GM23338 (cell line): ENCODE measurements around the gene ESRRB. TPM values are rescaled to one million over a fixed set of nuclear protein-coding genes. Genes with fewer than 3 reads are reported as not detected.

Source experiments
- ATAC-seq: fragments of 200-7000 bp; cut with Tn5 transposase; 3 replicates; pipeline ENCODE4 v1.9.1; 2020
- DNase-seq: peaks from one replicate; pipeline ENCODE4 v3.0.0-alpha.2; 2015; ENCODE audit warnings: low spot score
- H2AFZ ChIP-seq: fragments of 200-600 bp; sonication (generic); 2 replicates; pipeline ENCODE4 v1.8.0; 2016; ENCODE audit warnings: antibody characterized with exemption, mild to moderate bottlenecking, moderate library complexity
- H3F3A ChIP-seq: fragments of 200-600 bp; sonication (generic); replicated peaks from 2 replicates; pipeline ENCODE4 v1.8.0; 2017; ENCODE audit warnings: antibody characterized with exemption, mixed run types, low read depth
- H3K27ac ChIP-seq: fragments of 200-600 bp; sonication (generic); 2 replicates; pipeline ENCODE4 v1.6.1; 2016; ENCODE audit warnings: low read depth
- H3K27me3 ChIP-seq: fragments of 200-600 bp; sonication (generic); 2 replicates; pipeline ENCODE4 v1.8.0; 2016; ENCODE audit warnings: mild to moderate bottlenecking, mixed run types, moderate library complexity; ENCODE audit not compliant: insufficient read depth
- H3K36me3 ChIP-seq: fragments of 200-600 bp; sonication (generic); 2 replicates; pipeline ENCODE4 v1.8.0; 2016; ENCODE audit warnings: mild to moderate bottlenecking; ENCODE audit not compliant: insufficient read depth
- H3K4me1 ChIP-seq: fragments of 200-600 bp; sonication (generic); 2 replicates; pipeline ENCODE4 v1.8.0; 2016; ENCODE audit warnings: mild to moderate bottlenecking, moderate library complexity; ENCODE audit not compliant: insufficient read depth
- H3K4me2 ChIP-seq: fragments of 200-600 bp; sonication (generic); 2 replicates; pipeline ENCODE4 v1.7.1; 2017; ENCODE audit warnings: mixed run types
- H3K4me3 ChIP-seq: fragments of 200-600 bp; sonication (generic); 2 replicates; pipeline ENCODE4 v1.6.1; 2016; ENCODE audit warnings: mixed run types
- H3K79me2 ChIP-seq: fragments of 200-600 bp; sonication (generic); replicated peaks from 2 replicates; pipeline ENCODE4 v1.8.0; 2017; ENCODE audit warnings: mild to moderate bottlenecking; ENCODE audit not compliant: insufficient read depth
- H3K9me2 ChIP-seq: fragments of 200-600 bp; sonication (generic); 2 replicates; pipeline ENCODE4 v1.8.0; 2017; ENCODE audit not compliant: insufficient read depth
- H4K20me1 ChIP-seq: fragments of 200-600 bp; sonication (generic); replicated peaks from 2 replicates; pipeline ENCODE4 v1.8.0; 2017; ENCODE audit warnings: mild to moderate bottlenecking; ENCODE audit not compliant: insufficient read depth
- H3K27ac Mint-ChIP-seq: 2 replicates; pipeline ENCODE4 v1.8.0; 2020; ENCODE audit warnings: inconsistent platforms, mild to moderate bottlenecking, moderate library complexity, mixed read lengths
- H3K27me3 Mint-ChIP-seq: 3 replicates; pipeline ENCODE4 v1.8.0; 2022; ENCODE audit warnings: low read depth, mild to moderate bottlenecking, moderate library complexity, mixed read lengths, inconsistent platforms; ENCODE audit not compliant: insufficient read depth, poor library complexity
- H3K36me3 Mint-ChIP-seq: 3 replicates; pipeline ENCODE4 v1.8.0; 2021; ENCODE audit warnings: low read depth, mild to moderate bottlenecking, inconsistent platforms, moderate library complexity, mixed read lengths
- H3K4me1 Mint-ChIP-seq: 3 replicates; pipeline ENCODE4 v1.8.0; 2020; ENCODE audit warnings: mild to moderate bottlenecking, inconsistent platforms, mixed read lengths
- H3K4me3 Mint-ChIP-seq: 3 replicates; pipeline ENCODE4 v1.8.0; 2021; ENCODE audit warnings: moderate library complexity, mild to moderate bottlenecking, inconsistent platforms, mixed read lengths
- H3K9me3 Mint-ChIP-seq: 3 replicates; pipeline ENCODE4 v1.8.0; 2020; ENCODE audit warnings: moderate library complexity, mild to moderate bottlenecking, inconsistent platforms, mixed read lengths
- CREB1 ChIP-seq: fragments of 250-450 bp; sonication (Bioruptor Pico); IDR thresholded peaks from 2 replicates; pipeline ENCODE4 v1.5.0; 2020; ENCODE audit warnings: low read depth, mild to moderate bottlenecking, moderate library complexity
- EZH2 ChIP-seq: fragments of 200-600 bp; sonication (generic); IDR thresholded peaks from one replicate; pipeline ENCODE4 v1.8.0; 2017; ENCODE audit warnings: antibody characterized with exemption, mild to moderate bottlenecking, low read depth; ENCODE audit not compliant: unreplicated experiment
- EZH2phosphoT487 ChIP-seq: fragments of 200-600 bp; sonication (generic); IDR thresholded peaks from one replicate; pipeline ENCODE4 v1.8.1; 2018; ENCODE audit warnings: antibody characterized with exemption; ENCODE audit not compliant: unreplicated experiment
- JUNB ChIP-seq: IDR thresholded peaks from one replicate; pipeline ENCODE4 v1.6.1; 2016; ENCODE audit warnings: antibody characterized with exemption; ENCODE audit not compliant: unreplicated experiment
- NANOG ChIP-seq: IDR thresholded peaks from 2 replicates; pipeline ENCODE4 v1.6.1; 2016; ENCODE audit warnings: antibody characterized with exemption, borderline replicate concordance
- POLR2AphosphoS5 ChIP-seq: IDR thresholded peaks from 2 replicates; pipeline ENCODE4 v1.6.1; 2016; ENCODE audit warnings: antibody characterized with exemption, low read depth
- STAT1 ChIP-seq: IDR thresholded peaks from one replicate; pipeline ENCODE4 v1.6.1; 2016; ENCODE audit warnings: antibody characterized with exemption; ENCODE audit not compliant: unreplicated experiment
- ZNF114 ChIP-seq: fragments of 250-450 bp; sonication (Bioruptor Pico); IDR thresholded peaks from 2 replicates; pipeline ENCODE4 v1.5.0; 2020; ENCODE audit warnings: mild to moderate bottlenecking, moderate library complexity
- ZNF331 ChIP-seq: fragments of 250-450 bp; sonication (Bioruptor Pico); IDR thresholded peaks from 2 replicates; pipeline ENCODE4 v1.5.0; 2020; ENCODE audit warnings: low read depth, mild to moderate bottlenecking, moderate library complexity
- polyA plus RNA-seq: library from polyadenylated mRNA; unstranded; fragments of >200 nt; fragmentation: Nextera tagmentation; extraction: Ambion mirVana; gene quantifications from 2 replicates; pipeline ENCODE4 v1.2.1, GENCODE V29; 2016
- total RNA-seq: library from RNA; depleted of rRNA; stranded (reverse); fragments of >200 nt; shearing (Covaris generic); gene quantifications from 2 replicates; pipeline ENCODE4 v1.2.3, GENCODE V29; 2014
- TF ChIP-seq, protein P1 (sequence below), 2 experiments: fragments of 200-600 bp in 1 of 2; sonication (generic) in 1 of 2; conservative IDR thresholded peaks; 2 replicates each; pipeline versions ENCODE4 v1.5.1 to v1.6.1; 2016 to 2017; ENCODE audit warnings: antibody characterized with exemption in 2 of 2, low read depth in 2 of 2, mild to moderate bottlenecking in 2 of 2, moderate library complexity in 1 of 2
- TF ChIP-seq, protein P2 (sequence below): IDR thresholded peaks from 2 replicates; pipeline ENCODE4 v1.6.1; 2016; ENCODE audit warnings: antibody characterized with exemption
- TF ChIP-seq, protein P3 (sequence below): fragments of 250-450 bp; sonication (Bioruptor Pico); IDR thresholded peaks from 2 replicates; pipeline ENCODE4 v1.5.0; 2020; ENCODE audit warnings: mild to moderate bottlenecking, moderate library complexity
- TF ChIP-seq, protein P4 (sequence below): IDR thresholded peaks from one replicate; pipeline ENCODE4 v1.6.1; 2018; ENCODE audit warnings: antibody characterized with exemption; ENCODE audit not compliant: unreplicated experiment

ESRRB gene
- total and polyA plus RNA-seq, 2 experiments from 2014 or later: 0.31 to 0.52 TPM

DNA sequence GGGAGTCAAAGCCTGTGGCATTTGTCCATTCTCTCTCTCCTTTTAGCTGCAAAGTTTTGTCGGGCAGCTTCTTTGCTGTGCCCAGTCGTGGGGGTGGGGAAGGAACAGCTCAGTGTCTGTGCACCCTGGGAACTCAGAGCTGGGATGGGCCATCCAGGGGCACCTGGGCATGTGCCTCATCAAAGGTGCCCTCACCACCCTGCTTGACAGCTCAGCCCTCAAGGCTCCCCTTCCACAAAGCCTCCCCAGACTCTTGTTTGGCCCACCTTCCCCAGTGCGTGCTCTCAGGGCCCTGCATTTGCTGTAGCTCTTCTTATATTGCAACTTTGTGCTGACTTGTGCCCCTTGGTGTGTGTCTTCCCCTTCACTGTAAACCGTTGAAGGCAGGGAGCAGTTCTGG lies 112.6 kb downstream of the ESRRB start:
- Histone ChIP-seq H3K27me3 (no peaks in the 10 kb centered on the region), H3K36me3 (no peaks in the 10 kb centered on the region), H3K4me3 (no peak overlapping the region), H3K9me2 (no peaks in the 10 kb centered on the region), H3F3A (no peaks in the 10 kb centered on the region), H3K79me2 (no peaks in the 10 kb centered on the region), H3K4me1 (peaks cover 6% of the 10 kb centered on the region), H4K20me1 (no peaks in the 10 kb centered on the region), H3K27ac (no peak overlapping the region), H3K4me2 (no peak overlapping the region), H2AFZ (no peak overlapping the region)
- H3K36me3 Mint-ChIP-seq: no peaks in the 10 kb centered on the region
- no peaks in the 10 kb centered on the region for H3K27me3 Mint-ChIP-seq
- no peak overlapping the region; the same call in 1 of the 2 replicates for H3K27ac Mint-ChIP-seq
- H3K9me3 Mint-ChIP-seq: no peaks in the 10 kb centered on the region
- ATAC-seq (no peak), DNase-seq (no peak)
- H3K4me1 Mint-ChIP-seq: peaks cover 17% of the 10 kb centered on the region
- H3K4me3 Mint-ChIP-seq: no peak overlapping the region
- no peak for TF ChIP-seq CREB1
- no peak for TF ChIP-seq EZH2
- TF ChIP-seq ZNF114 (CRISPR knock-in tag): no peak
- TF ChIP-seq JUNB: no peak
- TF ChIP-seq NANOG: no peak
- TF ChIP-seq POLR2AphosphoS5: no peak
- TF ChIP-seq ZNF331 (CRISPR knock-in tag): no peak
- no peak for TF ChIP-seq STAT1
- TF ChIP-seq, protein P1, sequence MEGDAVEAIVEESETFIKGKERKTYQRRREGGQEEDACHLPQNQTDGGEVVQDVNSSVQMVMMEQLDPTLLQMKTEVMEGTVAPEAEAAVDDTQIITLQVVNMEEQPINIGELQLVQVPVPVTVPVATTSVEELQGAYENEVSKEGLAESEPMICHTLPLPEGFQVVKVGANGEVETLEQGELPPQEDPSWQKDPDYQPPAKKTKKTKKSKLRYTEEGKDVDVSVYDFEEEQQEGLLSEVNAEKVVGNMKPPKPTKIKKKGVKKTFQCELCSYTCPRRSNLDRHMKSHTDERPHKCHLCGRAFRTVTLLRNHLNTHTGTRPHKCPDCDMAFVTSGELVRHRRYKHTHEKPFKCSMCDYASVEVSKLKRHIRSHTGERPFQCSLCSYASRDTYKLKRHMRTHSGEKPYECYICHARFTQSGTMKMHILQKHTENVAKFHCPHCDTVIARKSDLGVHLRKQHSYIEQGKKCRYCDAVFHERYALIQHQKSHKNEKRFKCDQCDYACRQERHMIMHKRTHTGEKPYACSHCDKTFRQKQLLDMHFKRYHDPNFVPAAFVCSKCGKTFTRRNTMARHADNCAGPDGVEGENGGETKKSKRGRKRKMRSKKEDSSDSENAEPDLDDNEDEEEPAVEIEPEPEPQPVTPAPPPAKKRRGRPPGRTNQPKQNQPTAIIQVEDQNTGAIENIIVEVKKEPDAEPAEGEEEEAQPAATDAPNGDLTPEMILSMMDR (conservative IDR thresholded peaks at IDR 0.05; ENCODE audit: low read depth in 2 of 2): no peak
- TF ChIP-seq, protein P2, sequence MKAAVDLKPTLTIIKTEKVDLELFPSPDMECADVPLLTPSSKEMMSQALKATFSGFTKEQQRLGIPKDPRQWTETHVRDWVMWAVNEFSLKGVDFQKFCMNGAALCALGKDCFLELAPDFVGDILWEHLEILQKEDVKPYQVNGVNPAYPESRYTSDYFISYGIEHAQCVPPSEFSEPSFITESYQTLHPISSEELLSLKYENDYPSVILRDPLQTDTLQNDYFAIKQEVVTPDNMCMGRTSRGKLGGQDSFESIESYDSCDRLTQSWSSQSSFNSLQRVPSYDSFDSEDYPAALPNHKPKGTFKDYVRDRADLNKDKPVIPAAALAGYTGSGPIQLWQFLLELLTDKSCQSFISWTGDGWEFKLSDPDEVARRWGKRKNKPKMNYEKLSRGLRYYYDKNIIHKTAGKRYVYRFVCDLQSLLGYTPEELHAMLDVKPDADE: no peak
- no peak for TF ChIP-seq EZH2phosphoT487
- TF ChIP-seq, protein P3, sequence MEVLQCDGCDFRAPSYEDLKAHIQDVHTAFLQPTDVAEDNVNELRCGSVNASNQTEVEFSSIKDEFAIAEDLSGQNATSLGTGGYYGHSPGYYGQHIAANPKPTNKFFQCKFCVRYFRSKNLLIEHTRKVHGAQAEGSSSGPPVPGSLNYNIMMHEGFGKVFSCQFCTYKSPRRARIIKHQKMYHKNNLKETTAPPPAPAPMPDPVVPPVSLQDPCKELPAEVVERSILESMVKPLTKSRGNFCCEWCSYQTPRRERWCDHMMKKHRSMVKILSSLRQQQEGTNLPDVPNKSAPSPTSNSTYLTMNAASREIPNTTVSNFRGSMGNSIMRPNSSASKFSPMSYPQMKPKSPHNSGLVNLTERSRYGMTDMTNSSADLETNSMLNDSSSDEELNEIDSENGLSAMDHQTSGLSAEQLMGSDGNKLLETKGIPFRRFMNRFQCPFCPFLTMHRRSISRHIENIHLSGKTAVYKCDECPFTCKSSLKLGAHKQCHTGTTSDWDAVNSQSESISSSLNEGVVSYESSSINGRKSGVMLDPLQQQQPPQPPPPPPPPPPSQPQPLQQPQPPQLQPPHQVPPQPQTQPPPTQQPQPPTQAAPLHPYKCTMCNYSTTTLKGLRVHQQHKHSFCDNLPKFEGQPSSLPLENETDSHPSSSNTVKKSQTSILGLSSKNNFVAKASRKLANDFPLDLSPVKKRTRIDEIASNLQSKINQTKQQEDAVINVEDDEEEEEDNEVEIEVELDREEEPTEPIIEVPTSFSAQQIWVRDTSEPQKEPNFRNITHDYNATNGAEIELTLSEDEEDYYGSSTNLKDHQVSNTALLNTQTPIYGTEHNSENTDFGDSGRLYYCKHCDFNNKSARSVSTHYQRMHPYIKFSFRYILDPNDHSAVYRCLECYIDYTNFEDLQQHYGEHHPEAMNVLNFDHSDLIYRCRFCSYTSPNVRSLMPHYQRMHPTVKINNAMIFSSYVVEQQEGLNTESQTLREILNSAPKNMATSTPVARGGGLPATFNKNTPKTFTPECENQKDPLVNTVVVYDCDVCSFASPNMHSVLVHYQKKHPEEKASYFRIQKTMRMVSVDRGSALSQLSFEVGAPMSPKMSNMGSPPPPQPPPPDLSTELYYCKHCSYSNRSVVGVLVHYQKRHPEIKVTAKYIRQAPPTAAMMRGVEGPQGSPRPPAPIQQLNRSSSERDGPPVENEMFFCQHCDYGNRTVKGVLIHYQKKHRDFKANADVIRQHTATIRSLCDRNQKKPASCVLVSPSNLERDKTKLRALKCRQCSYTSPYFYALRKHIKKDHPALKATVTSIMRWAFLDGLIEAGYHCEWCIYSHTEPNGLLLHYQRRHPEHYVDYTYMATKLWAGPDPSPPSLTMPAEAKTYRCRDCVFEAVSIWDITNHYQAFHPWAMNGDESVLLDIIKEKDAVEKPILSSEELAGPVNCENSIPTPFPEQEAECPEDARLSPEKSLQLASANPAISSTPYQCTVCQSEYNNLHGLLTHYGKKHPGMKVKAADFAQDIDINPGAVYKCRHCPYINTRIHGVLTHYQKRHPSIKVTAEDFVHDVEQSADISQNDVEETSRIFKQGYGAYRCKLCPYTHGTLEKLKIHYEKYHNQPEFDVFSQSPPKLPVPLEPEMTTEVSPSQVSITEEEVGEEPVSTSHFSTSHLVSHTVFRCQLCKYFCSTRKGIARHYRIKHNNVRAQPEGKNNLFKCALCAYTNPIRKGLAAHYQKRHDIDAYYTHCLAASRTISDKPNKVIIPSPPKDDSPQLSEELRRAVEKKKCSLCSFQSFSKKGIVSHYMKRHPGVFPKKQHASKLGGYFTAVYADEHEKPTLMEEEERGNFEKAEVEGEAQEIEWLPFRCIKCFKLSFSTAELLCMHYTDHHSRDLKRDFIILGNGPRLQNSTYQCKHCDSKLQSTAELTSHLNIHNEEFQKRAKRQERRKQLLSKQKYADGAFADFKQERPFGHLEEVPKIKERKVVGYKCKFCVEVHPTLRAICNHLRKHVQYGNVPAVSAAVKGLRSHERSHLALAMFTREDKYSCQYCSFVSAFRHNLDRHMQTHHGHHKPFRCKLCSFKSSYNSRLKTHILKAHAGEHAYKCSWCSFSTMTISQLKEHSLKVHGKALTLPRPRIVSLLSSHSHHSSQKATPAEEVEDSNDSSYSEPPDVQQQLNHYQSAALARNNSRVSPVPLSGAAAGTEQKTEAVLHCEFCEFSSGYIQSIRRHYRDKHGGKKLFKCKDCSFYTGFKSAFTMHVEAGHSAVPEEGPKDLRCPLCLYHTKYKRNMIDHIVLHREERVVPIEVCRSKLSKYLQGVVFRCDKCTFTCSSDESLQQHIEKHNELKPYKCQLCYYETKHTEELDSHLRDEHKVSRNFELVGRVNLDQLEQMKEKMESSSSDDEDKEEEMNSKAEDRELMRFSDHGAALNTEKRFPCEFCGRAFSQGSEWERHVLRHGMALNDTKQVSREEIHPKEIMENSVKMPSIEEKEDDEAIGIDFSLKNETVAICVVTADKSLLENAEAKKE (CRISPR knock-in tag): no peak
- TF ChIP-seq, protein P4, sequence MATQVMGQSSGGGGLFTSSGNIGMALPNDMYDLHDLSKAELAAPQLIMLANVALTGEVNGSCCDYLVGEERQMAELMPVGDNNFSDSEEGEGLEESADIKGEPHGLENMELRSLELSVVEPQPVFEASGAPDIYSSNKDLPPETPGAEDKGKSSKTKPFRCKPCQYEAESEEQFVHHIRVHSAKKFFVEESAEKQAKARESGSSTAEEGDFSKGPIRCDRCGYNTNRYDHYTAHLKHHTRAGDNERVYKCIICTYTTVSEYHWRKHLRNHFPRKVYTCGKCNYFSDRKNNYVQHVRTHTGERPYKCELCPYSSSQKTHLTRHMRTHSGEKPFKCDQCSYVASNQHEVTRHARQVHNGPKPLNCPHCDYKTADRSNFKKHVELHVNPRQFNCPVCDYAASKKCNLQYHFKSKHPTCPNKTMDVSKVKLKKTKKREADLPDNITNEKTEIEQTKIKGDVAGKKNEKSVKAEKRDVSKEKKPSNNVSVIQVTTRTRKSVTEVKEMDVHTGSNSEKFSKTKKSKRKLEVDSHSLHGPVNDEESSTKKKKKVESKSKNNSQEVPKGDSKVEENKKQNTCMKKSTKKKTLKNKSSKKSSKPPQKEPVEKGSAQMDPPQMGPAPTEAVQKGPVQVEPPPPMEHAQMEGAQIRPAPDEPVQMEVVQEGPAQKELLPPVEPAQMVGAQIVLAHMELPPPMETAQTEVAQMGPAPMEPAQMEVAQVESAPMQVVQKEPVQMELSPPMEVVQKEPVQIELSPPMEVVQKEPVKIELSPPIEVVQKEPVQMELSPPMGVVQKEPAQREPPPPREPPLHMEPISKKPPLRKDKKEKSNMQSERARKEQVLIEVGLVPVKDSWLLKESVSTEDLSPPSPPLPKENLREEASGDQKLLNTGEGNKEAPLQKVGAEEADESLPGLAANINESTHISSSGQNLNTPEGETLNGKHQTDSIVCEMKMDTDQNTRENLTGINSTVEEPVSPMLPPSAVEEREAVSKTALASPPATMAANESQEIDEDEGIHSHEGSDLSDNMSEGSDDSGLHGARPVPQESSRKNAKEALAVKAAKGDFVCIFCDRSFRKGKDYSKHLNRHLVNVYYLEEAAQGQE: no peak
